ENCODE results near the gene OCLN. TPM values are rescaled to one million over a fixed set of nuclear protein-coding genes. Genes with fewer than 3 reads are reported as not detected.
"Not testable (repeated sequence)": the region's sequence is repeated elsewhere in the genome, so short reads cannot be mapped to it uniquely, and the experiment has no call there.

OCLN gene
- total RNA-seq, 2 experiments from 2014 or later: 1.2 to 1.4 TPM

DNA sequence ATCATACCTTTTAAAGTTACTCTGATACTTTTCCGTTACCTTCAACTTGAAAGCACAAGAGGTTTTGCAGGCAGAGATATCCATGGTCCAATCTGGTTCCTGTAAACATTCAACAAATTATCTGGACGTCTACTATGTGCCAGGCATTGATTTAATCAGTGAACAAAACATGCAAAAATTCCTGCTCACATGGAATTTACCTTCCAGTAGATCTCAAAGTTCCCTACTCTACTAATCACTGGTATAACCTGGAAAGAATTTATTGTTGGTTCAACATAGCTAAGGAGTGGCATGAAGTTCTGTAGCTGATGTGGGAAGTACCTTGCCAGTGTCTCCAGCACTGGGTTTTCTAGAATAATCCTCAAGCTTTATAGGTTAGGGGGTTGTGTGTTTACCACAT, 9.8 kb downstream of the OCLN start:
- Mint-ChIP-seq H3K36me3 (ENCODE audit: low read depth) (no peaks in the 10 kb centered on the region), H3K27me3 (peaks cover 12% of the 10 kb centered on the region), H3K27ac (no peak overlapping the region), H3K9me3 (no peaks in the 10 kb centered on the region), H3K4me3 (no peak overlapping the region), H3K4me1 (no peaks in the 10 kb centered on the region)
- no peak for DNase-seq
- ChIA-PET POLR2A (no interaction called here), CTCF (no interaction called here)

DNA sequence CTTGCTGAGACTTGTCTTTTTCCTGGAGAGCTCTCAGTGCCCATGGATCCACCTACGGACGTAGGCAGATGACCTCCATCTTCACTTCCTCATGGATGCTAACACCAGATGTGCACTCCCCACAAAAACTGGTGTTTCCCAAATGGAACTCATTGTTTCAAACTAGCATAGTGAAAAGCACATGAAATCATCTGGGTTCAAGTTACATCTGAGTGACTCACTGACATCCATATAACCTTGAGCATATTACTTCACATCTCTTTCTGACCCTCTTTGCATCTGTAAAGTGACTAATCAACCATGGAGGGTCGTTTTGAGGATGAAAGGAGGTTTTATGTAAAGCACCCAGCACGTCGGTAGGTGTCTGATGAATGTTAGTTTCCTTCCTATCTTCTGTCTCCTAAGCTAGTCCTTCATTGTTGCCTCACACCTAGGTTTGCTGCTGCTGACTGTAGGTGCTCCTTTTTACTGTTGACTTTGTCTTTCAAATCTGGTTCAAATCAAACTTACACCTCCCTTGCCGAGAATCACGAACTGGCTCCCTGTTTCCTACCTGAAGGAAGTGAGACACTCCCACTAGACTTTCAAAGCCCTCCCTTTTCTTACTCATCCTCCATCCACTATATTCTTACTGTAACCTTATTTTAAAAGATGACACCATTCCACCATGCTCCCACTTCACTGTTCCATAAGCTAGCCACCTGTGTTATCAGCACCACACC, 10.3 kb downstream of the OCLN start:
- ChIA-PET POLR2A (no interaction called here), CTCF (no interaction called here)
- Mint-ChIP-seq H3K4me3 (no peak overlapping the region), H3K27ac (no peak overlapping the region), H3K9me3 (no peaks in the 10 kb centered on the region), H3K36me3 (ENCODE audit: low read depth) (no peaks in the 10 kb centered on the region), H3K4me1 (no peaks in the 10 kb centered on the region), H3K27me3 (peaks cover 12% of the 10 kb centered on the region)
- no peak for DNase-seq

DNA sequence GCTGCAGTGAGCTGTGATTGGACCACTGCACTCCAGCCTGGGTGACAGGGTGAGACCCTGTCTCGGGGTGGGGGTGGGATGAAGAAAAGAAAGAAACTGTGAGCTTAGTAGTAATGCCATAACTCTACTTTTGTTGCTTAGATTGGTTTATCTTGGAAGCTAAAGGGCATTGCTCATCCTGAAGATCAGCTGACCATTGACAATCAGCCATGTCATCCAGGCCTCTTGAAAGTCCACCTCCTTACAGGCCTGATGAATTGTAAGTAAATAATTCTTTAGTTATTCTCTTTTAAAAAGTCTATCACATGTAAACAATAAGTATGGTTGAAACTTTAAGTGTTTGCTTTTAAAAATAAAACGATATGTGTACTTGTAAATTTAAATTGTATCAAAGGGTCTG, 11.4 kb downstream of the OCLN start:
- POLR2A ChIA-PET: no interaction called here

DNA sequence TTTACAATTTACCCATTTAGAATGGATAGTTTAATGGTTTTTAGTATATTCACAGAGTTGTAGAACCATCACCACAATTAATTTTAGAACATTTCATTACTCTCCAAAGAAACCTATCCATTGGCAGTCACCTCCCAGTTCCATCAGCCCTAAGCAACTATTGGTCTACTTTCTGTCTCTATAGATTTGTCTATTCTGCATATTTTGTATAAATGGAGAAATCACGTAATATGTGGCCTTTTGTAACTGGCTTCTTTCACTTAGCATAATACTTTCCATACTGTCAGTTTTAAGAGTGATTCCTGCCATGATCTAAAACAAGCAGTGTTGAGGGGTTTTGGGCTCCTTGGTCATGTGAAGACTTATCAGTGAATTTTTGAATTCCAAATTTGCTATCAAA, 12.7 kb downstream of the OCLN start:
- Mint-ChIP-seq H3K27ac (no peak overlapping the region), H3K4me1 (no peaks in the 10 kb centered on the region), H3K36me3 (ENCODE audit: low read depth) (no peaks in the 10 kb centered on the region), H3K4me3 (no peak overlapping the region), H3K27me3 (peaks cover 12% of the 10 kb centered on the region), H3K9me3 (no peaks in the 10 kb centered on the region)
- CTCF ChIA-PET: interaction anchor here (1.3 kb wide), 1 partner anchor 12 kb away, joined by 3 read pairs; no protein-coding TSS in a partner anchor
- POLR2A ChIA-PET: no interaction called here
- no peak for DNase-seq

More for the DNA sequence above, 11.4 kb downstream of the OCLN start:
- Mint-ChIP-seq H3K4me1 (no peaks in the 10 kb centered on the region), H3K9me3 (no peaks in the 10 kb centered on the region), H3K36me3 (ENCODE audit: low read depth) (no peaks in the 10 kb centered on the region), H3K27me3 (peaks cover 12% of the 10 kb centered on the region), H3K4me3 (no peak overlapping the region), H3K27ac (no peak overlapping the region)
- DNase-seq: no peak
- CTCF ChIA-PET: no interaction called here

DNA sequence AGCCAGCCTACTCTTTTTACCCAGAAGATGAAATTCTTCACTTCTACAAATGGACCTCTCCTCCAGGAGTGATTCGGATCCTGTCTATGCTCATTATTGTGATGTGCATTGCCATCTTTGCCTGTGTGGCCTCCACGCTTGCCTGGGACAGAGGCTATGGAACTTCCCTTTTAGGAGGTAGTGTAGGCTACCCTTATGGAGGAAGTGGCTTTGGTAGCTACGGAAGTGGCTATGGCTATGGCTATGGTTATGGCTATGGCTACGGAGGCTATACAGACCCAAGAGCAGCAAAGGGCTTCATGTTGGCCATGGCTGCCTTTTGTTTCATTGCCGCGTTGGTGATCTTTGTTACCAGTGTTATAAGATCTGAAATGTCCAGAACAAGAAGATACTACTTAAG, 16.6 kb downstream of the OCLN start:
- peaks cover 3% of the 10 kb centered on the region for H3K27me3 Mint-ChIP-seq
- ChIA-PET POLR2A (no interaction called here), CTCF (no interaction called here)
- no peak overlapping the region for H3K27ac Mint-ChIP-seq
- H3K9me3 Mint-ChIP-seq: no peaks in the 10 kb centered on the region
- H3K4me3 Mint-ChIP-seq: no peak overlapping the region
- no peak for DNase-seq
- H3K36me3 Mint-ChIP-seq (ENCODE audit: low read depth): no peaks in the 10 kb centered on the region
- H3K4me1 Mint-ChIP-seq: no peaks in the 10 kb centered on the region

DNA sequence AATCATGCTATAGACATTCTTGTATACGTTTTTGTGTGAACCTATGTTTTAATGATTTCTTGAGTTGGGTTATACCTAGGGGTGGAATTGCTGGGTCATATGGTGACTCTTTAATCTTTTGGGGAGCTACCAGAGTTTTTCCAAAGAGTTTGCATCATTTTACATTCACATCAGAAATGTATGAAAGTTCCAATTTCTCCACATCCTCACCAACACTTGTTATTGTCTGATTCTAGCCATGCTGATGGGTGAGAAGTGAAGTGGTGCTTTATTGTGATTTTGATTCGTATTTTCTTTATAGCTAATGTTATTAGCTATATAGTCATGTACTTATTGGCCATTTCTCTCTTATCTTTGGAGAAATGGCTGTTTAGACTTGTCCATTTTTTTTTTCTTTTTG, 18.1 kb downstream of the OCLN start:
- DNase-seq: no peak
- ChIA-PET POLR2A (no interaction called here), CTCF (no interaction called here)
- Mint-ChIP-seq H3K27me3 (peaks cover 3% of the 10 kb centered on the region), H3K36me3 (ENCODE audit: low read depth) (no peaks in the 10 kb centered on the region), H3K4me1 (no peaks in the 10 kb centered on the region), H3K9me3 (no peaks in the 10 kb centered on the region), H3K27ac (no peak overlapping the region), H3K4me3 (no peak overlapping the region)

DNA sequence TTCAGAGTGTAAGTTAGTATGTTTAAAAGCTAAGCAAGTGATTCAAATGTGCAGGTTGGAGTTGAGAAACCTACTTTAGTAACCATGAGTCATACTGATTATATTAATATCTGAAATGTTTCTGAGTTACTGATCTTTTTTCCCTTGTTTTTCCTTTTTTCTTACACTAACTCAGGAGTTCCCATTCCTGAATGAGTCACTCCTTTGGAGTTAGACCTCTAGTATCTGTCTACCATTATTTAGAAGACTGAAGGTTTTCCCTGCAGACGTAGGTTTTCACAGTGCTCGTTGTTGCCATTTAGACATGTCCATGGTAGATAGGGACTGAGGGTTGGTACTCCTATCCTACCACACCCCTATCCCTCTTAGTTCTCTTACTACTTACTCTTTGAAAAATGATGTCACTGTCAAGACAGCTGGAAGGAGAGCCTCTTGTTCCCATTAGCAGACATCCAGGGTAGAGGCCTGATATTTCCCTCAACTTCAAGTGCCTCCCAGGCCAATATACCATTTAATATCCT, 20.2 kb downstream of the OCLN start:
- no peak for DNase-seq
- H3K4me3 Mint-ChIP-seq: no peak overlapping the region
- no peaks in the 10 kb centered on the region for H3K4me1 Mint-ChIP-seq
- ChIA-PET POLR2A (no interaction called here), CTCF (no interaction called here)
- no peaks in the 10 kb centered on the region for H3K9me3 Mint-ChIP-seq
- peaks cover 3% of the 10 kb centered on the region for H3K27me3 Mint-ChIP-seq
- no peak overlapping the region for H3K27ac Mint-ChIP-seq
- H3K36me3 Mint-ChIP-seq (ENCODE audit: low read depth): no peaks in the 10 kb centered on the region

DNA sequence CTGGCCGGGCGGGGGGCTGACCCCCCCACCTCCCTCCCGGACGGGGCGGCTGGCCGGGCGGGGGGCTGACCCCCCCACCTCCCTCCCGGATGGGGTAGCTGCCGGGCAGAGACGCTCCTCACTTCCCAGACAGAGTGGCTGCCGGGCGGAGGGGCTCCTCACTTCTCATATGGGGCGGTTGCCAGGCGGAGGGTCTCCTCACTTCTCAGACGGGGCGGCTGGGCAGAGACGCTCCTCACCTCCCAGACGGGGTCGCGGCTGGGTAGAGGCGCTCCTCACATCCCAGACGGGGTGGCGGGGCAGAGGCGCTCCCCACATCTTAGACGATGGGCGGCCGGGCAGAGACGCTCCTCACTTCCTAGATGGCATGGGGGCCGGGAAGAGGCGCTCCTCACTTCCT, 23.0 kb downstream of the OCLN start:
- H3K9me3 Mint-ChIP-seq; H3K27ac Mint-ChIP-seq; DNase-seq; H3K36me3 Mint-ChIP-seq (ENCODE audit: low read depth); POLR2A ChIA-PET; H3K4me3 Mint-ChIP-seq; H3K4me1 Mint-ChIP-seq; H3K27me3 Mint-ChIP-seq; CTCF ChIA-PET: not testable (repeated sequence)

DNA sequence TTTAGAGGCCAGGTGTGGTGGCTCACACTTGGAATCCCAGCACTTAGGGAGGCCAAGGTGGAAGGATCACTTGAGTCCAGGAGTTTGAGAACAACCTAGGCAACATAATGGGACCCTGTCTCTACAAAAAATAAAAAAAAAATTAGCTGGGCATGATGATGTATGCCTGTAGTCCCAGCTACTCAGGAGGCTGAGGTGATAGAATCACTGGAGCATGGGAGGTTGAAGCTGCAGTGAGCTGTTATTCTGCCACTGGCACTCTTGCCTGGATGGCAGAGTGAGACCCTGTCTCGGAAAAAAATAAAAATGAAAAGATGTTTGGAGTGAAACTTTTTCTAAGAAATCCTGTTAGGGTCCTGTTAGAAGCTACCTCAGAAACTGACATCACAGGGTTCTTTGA, 24.2 kb downstream of the OCLN start:
- ChIA-PET CTCF (no interaction called here), POLR2A (no interaction called here)
- Mint-ChIP-seq H3K4me3 (no peak overlapping the region), H3K27ac (no peak overlapping the region), H3K9me3 (no peaks in the 10 kb centered on the region), H3K36me3 (ENCODE audit: low read depth) (no peaks in the 10 kb centered on the region), H3K27me3 (peaks cover 7% of the 10 kb centered on the region), H3K4me1 (no peaks in the 10 kb centered on the region)
- no peak for DNase-seq

DNA sequence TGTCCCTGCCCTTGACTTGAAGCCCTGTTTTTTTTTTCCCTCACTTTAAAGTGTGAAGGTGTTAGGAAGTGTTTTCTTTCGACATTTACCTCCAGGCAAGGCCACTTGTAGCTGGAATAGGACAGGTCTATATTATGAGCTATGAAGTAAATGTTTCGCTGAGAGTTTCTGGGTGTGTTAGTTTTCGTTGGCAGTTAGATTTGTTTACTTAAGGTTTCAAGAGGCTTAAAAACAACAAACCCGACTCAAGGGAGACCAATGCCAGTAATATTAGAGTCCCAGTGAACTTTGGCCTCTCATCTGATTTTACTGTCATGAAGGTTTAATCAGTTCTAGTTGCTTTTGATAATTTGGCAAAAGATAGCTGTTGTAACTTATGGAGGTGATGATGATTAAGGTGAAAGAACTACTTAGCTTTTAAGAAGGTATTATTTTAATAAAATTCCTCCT, 25.2 kb downstream of the OCLN start:
- DNase-seq: no peak
- POLR2A ChIA-PET: no interaction called here
- Mint-ChIP-seq H3K27ac (no peak overlapping the region), H3K36me3 (ENCODE audit: low read depth) (no peaks in the 10 kb centered on the region), H3K27me3 (peaks cover 7% of the 10 kb centered on the region), H3K4me3 (no peak overlapping the region), H3K9me3 (no peaks in the 10 kb centered on the region), H3K4me1 (no peaks in the 10 kb centered on the region)
- CTCF ChIA-PET: no interaction called here

DNA sequence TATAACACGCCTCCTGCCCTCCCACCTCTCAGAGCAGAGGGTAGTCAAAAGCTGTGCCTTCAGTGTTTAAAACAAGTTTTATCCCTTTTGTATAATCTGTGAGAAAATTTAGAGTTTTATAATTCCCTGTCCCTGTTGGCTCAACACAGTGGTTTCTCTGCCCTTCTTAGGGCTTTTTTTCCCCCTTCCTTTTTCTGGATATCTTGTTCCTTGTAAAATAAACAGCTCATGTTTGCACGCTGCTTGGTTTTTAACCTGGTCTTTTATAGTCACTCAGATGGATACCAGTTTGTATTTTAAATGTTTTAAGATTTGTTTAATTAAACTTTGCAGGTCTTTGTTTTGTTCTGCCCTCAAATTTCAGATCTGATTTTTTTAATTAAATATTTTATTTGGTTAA, 26.7 kb downstream of the OCLN start:
- Mint-ChIP-seq H3K4me3 (no peak overlapping the region), H3K36me3 (ENCODE audit: low read depth) (no peaks in the 10 kb centered on the region), H3K9me3 (no peaks in the 10 kb centered on the region), H3K4me1 (no peaks in the 10 kb centered on the region), H3K27ac (no peak overlapping the region), H3K27me3 (peaks cover 4% of the 10 kb centered on the region)
- DNase-seq: no peak
- POLR2A ChIA-PET: no interaction called here
- CTCF ChIA-PET: no interaction called here

DNA sequence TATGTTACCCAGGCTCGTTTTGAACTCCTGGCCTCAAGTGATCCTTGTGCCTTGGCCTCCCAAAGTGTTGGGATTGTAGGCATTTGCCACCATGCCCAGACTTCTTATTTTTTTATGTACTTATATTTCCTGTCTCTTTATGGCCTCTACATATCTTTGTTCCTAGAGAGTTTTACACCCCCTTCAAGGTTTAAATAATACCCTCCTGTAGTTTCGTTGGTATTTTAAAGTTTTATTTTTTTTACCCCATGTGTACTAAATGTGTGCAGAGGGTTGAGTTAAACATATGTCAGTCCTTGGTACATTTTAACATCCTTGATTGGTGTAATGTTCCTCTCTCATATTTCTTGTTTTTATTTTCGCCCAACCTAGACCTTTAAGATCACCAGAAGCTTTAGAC, 29.4 kb downstream of the OCLN start:
- no peaks in the 10 kb centered on the region for H3K36me3 Mint-ChIP-seq (ENCODE audit: low read depth)
- no peaks in the 10 kb centered on the region for H3K9me3 Mint-ChIP-seq
- no peak overlapping the region for H3K4me3 Mint-ChIP-seq
- POLR2A ChIA-PET: no interaction called here
- CTCF ChIA-PET: interaction anchor here (0.6 kb wide), 1 partner anchor 190 kb away, joined by 3 read pairs; the partner anchor contains the start of gene CCDC125
- peaks cover 4% of the 10 kb centered on the region for H3K27me3 Mint-ChIP-seq
- no peaks in the 10 kb centered on the region for H3K4me1 Mint-ChIP-seq
- DNase-seq: no peak
- H3K27ac Mint-ChIP-seq: no peak overlapping the region

DNA sequence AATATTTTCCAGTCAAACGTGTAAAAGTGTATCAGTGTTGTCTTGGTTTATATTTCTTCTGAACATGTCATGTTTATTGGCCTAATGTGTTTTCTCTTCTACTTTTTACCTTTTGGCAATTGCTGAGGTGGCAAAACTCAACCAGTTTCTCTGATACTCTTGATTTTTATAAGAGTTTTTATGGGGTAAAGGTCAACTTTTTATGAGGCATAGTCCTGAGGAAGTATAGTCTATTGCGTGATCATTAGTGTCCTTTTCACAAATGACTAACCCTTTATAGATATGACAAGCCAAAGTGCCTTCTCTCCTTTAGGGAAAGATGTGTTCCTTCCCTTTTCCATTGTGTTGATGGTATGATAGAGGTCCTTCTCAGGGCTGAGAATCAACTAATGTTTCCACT, 32.9 kb downstream of the OCLN start:
- Mint-ChIP-seq H3K4me3 (no peak overlapping the region), H3K4me1 (no peaks in the 10 kb centered on the region), H3K27ac (no peak overlapping the region), H3K27me3 (peaks cover 11% of the 10 kb centered on the region), H3K9me3 (no peaks in the 10 kb centered on the region), H3K36me3 (ENCODE audit: low read depth) (no peaks in the 10 kb centered on the region)
- ChIA-PET POLR2A (no interaction called here), CTCF (no interaction called here)
- no peak for DNase-seq

DNA sequence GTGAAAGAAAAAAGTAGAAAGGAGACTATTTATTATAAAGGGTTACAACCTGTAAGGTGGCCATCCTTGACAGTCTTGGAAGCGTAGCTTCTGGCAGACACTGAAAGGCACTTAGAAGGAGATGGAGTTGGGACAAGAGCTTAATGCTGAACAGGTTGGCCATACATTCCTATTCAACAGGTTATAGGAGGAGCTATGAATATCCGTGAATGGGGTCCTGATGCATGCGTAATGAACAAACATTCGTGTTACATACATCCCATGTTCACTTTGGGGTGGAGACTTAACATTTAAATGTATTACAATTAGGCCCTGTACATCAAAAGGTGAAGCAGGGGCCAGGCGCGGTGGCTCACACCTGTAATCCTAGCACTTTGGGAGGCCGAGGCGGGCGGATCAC, 34.1 kb downstream of the OCLN start:
- ChIA-PET POLR2A (no interaction called here), CTCF (no interaction called here)
- no peaks in the 10 kb centered on the region for H3K4me1 Mint-ChIP-seq
- DNase-seq: no peak
- H3K27ac Mint-ChIP-seq: no peak overlapping the region
- H3K9me3 Mint-ChIP-seq: no peaks in the 10 kb centered on the region
- peaks cover 20% of the 10 kb centered on the region for H3K27me3 Mint-ChIP-seq
- H3K4me3 Mint-ChIP-seq: no peak overlapping the region
- no peaks in the 10 kb centered on the region for H3K36me3 Mint-ChIP-seq (ENCODE audit: low read depth)
